Measurements from ENCODE around the gene ZSCAN18. TPM values are rescaled to one million over a fixed set of nuclear protein-coding genes. Genes with fewer than 3 reads are reported as not detected.

The ZSCAN18 gene
- total RNA-seq, 1 donor from 2014 or later, result 31.8 TPM

- Histone ChIP-seq H2AFZ (ENCODE audit: low read depth, low read length) (no peak overlapping the region), H3K9ac (ENCODE audit: low read length) (no peak overlapping the region), H3K4me3 (ENCODE audit: insufficient read depth, low read depth, low read length) (no peak overlapping the region), H3K27ac (ENCODE audit: low read depth, low read length) (no peak overlapping the region), H4K20me1 (ENCODE audit: insufficient read depth, low read length) (no peaks in the 10 kb centered on the region), H3K4me2 (ENCODE audit: low read length) (no peak overlapping the region), H3K27me3 (ENCODE audit: insufficient read depth, low read length) (no peaks in the 10 kb centered on the region), H3K79me2 (ENCODE audit: insufficient read depth, low read length) (no peaks in the 10 kb centered on the region), H3K36me3 (ENCODE audit: insufficient read depth, low read length) (no peaks in the 10 kb centered on the region), H3K9me3 (ENCODE audit: insufficient read depth, low read depth, low read length) (peaks cover 23% of the 10 kb centered on the region), H3K4me1 (ENCODE audit: insufficient read depth, low read length) (no peaks in the 10 kb centered on the region)
- Mint-ChIP-seq H3K27me3 (ENCODE audit: low read depth, unreplicated experiment) (peaks cover under 1% of the 10 kb centered on the region), H3K4me1 (ENCODE audit: low read depth, unreplicated experiment) (no peaks in the 10 kb centered on the region), H3K36me3 (ENCODE audit: low read depth, unreplicated experiment) (peaks cover 44% of the 10 kb centered on the region), H3K9me3 (ENCODE audit: unreplicated experiment) (peaks cover 34% of the 10 kb centered on the region), H3K27ac (ENCODE audit: unreplicated experiment) (no peak overlapping the region), H3K4me3 (ENCODE audit: unreplicated experiment) (no peak overlapping the region)
- DNase-seq (ENCODE audit: low read depth), result no peak
- no peak for FAIRE-seq
- TF ChIP-seq CTCF (IDR thresholded peaks at IDR 0.05; ENCODE audit: insufficient read depth, low read depth, low read length) (no peak), EZH2 (IDR thresholded peaks at IDR 0.05; ENCODE audit: insufficient read depth, low read length) (no peak)
Observed at GRCh38 chr19:58085348-58085875, 12.6 kb downstream of the ZSCAN18 start.

GRCh38 chr19:58084596-58085347 lies 13.3 kb downstream of the ZSCAN18 start:
- Histone ChIP-seq H3K4me2 (ENCODE audit: low read length) (no peak overlapping the region), H2AFZ (ENCODE audit: low read depth, low read length) (no peak overlapping the region), H4K20me1 (ENCODE audit: insufficient read depth, low read length) (no peaks in the 10 kb centered on the region), H3K9ac (ENCODE audit: low read length) (no peak overlapping the region), H3K4me3 (ENCODE audit: insufficient read depth, low read depth, low read length) (no peak overlapping the region), H3K4me1 (ENCODE audit: insufficient read depth, low read length) (no peaks in the 10 kb centered on the region), H3K36me3 (ENCODE audit: insufficient read depth, low read length) (no peaks in the 10 kb centered on the region), H3K79me2 (ENCODE audit: insufficient read depth, low read length) (no peaks in the 10 kb centered on the region), H3K9me3 (ENCODE audit: insufficient read depth, low read depth, low read length) (peaks cover 21% of the 10 kb centered on the region), H3K27me3 (ENCODE audit: insufficient read depth, low read length) (no peaks in the 10 kb centered on the region), H3K27ac (ENCODE audit: low read depth, low read length) (no peak overlapping the region)
- H3K27ac Mint-ChIP-seq (ENCODE audit: unreplicated experiment), result no peak overlapping the region
- no peaks in the 10 kb centered on the region for H3K4me1 Mint-ChIP-seq (ENCODE audit: low read depth, unreplicated experiment)
- DNase-seq (ENCODE audit: low read depth) (no peak), FAIRE-seq (no peak)
- H3K9me3 Mint-ChIP-seq (ENCODE audit: unreplicated experiment), result peaks cover 41% of the 10 kb centered on the region
- H3K36me3 Mint-ChIP-seq (ENCODE audit: low read depth, unreplicated experiment), result peaks cover 40% of the 10 kb centered on the region
- H3K4me3 Mint-ChIP-seq (ENCODE audit: unreplicated experiment), result no peak overlapping the region
- TF ChIP-seq CTCF (IDR thresholded peaks at IDR 0.05; ENCODE audit: insufficient read depth, low read depth, low read length), result no peak
- TF ChIP-seq EZH2 (IDR thresholded peaks at IDR 0.05; ENCODE audit: insufficient read depth, low read length), result no peak
- peaks cover 4% of the 10 kb centered on the region for H3K27me3 Mint-ChIP-seq (ENCODE audit: low read depth, unreplicated experiment)

GRCh38 chr19:58083021-58083420 lies 15.0 kb downstream of the ZSCAN18 start:
- Histone ChIP-seq H4K20me1 (ENCODE audit: insufficient read depth, low read length) (no peaks in the 10 kb centered on the region), H3K4me2 (ENCODE audit: low read length) (no peak overlapping the region), H3K9ac (ENCODE audit: low read length) (no peak overlapping the region), H3K36me3 (ENCODE audit: insufficient read depth, low read length) (no peaks in the 10 kb centered on the region), H3K4me1 (ENCODE audit: insufficient read depth, low read length) (no peaks in the 10 kb centered on the region), H3K79me2 (ENCODE audit: insufficient read depth, low read length) (no peaks in the 10 kb centered on the region), H3K4me3 (ENCODE audit: insufficient read depth, low read depth, low read length) (no peak overlapping the region), H3K9me3 (ENCODE audit: insufficient read depth, low read depth, low read length) (peaks cover 17% of the 10 kb centered on the region), H3K27me3 (ENCODE audit: insufficient read depth, low read length) (no peaks in the 10 kb centered on the region), H3K27ac (ENCODE audit: low read depth, low read length) (no peak overlapping the region), H2AFZ (ENCODE audit: low read depth, low read length) (no peak overlapping the region)
- no peaks in the 10 kb centered on the region for H3K4me1 Mint-ChIP-seq (ENCODE audit: low read depth, unreplicated experiment)
- TF ChIP-seq CTCF (IDR thresholded peaks at IDR 0.05; ENCODE audit: insufficient read depth, low read depth, low read length) (no peak), EZH2 (IDR thresholded peaks at IDR 0.05; ENCODE audit: insufficient read depth, low read length) (no peak)
- no peak overlapping the region for H3K4me3 Mint-ChIP-seq (ENCODE audit: unreplicated experiment)
- peaks cover 32% of the 10 kb centered on the region for H3K36me3 Mint-ChIP-seq (ENCODE audit: low read depth, unreplicated experiment)
- DNase-seq (ENCODE audit: low read depth) (no peak), FAIRE-seq (no peak)
- no peak overlapping the region for H3K27ac Mint-ChIP-seq (ENCODE audit: unreplicated experiment)
- H3K27me3 Mint-ChIP-seq (ENCODE audit: low read depth, unreplicated experiment), result peaks cover 4% of the 10 kb centered on the region
- H3K9me3 Mint-ChIP-seq (ENCODE audit: unreplicated experiment), result peaks cover 41% of the 10 kb centered on the region

Data from astrocyte (in vitro differentiated cells and primary cell).